Mesendoderm (in vitro differentiated cells): ENCODE data around the gene PCSK6.

Experiments
- DNase-seq: peaks from one replicate; pipeline ENCODE4 v3.0.0; 2013
- H2AK5ac ChIP-seq: 2 replicates; pipeline ENCODE4 v1.6.1; 2013; ENCODE audit warnings: low read length, inconsistent platforms
- H2BK120ac ChIP-seq: 2 replicates; pipeline ENCODE4 v1.6.1; 2013; ENCODE audit warnings: low read depth, mild to moderate bottlenecking, low read length, moderate library complexity, mixed read lengths
- H2BK15ac ChIP-seq: replicated peaks from 2 replicates; pipeline ENCODE4 v1.6.1; 2013; ENCODE audit warnings: low read depth, mild to moderate bottlenecking, moderate library complexity
- H2BK5ac ChIP-seq: 2 replicates; pipeline ENCODE4 v1.6.1; 2013; ENCODE audit warnings: low read length, inconsistent platforms
- H3K18ac ChIP-seq: 2 replicates; pipeline ENCODE4 v1.6.1; 2013; ENCODE audit warnings: mild to moderate bottlenecking, low read length, mixed read lengths
- H3K23ac ChIP-seq: one replicate; pipeline ENCODE4 v1.6.1; 2013; ENCODE audit warnings: low read length
- H3K27ac ChIP-seq: 2 replicates; pipeline ENCODE4 v1.5.1; 2013; ENCODE audit warnings: low read depth, mild to moderate bottlenecking, inconsistent platforms, low read length, moderate library complexity
- H3K27me3 ChIP-seq: 2 replicates; pipeline ENCODE4 v1.6.1; 2013; ENCODE audit warnings: low read length, control low read depth, mild to moderate bottlenecking, inconsistent platforms; ENCODE audit not compliant: insufficient read depth, poor library complexity
- H3K36me3 ChIP-seq: 2 replicates; pipeline ENCODE4 v1.6.1; 2013; ENCODE audit warnings: low read length, inconsistent platforms; ENCODE audit not compliant: control insufficient read depth, insufficient read depth
- H3K4ac ChIP-seq: one replicate; pipeline ENCODE4 v1.6.1; 2013; ENCODE audit warnings: low read depth, mild to moderate bottlenecking, low read length, moderate library complexity
- H3K4me1 ChIP-seq: 2 replicates; pipeline ENCODE4 v1.6.1; 2013; ENCODE audit warnings: low read depth, low read length, inconsistent platforms; ENCODE audit not compliant: control insufficient read depth
- H3K4me2 ChIP-seq: 2 replicates; pipeline ENCODE4 v1.6.1; 2013; ENCODE audit warnings: low read length
- H3K4me3 ChIP-seq: 2 replicates; pipeline ENCODE4 v1.5.1; 2013; ENCODE audit warnings: mild to moderate bottlenecking, low read length
- H3K56ac ChIP-seq: one replicate; pipeline ENCODE4 v1.6.1; 2013; ENCODE audit warnings: low read length
- H3K79me1 ChIP-seq: 2 replicates; pipeline ENCODE4 v1.6.1; 2013; ENCODE audit warnings: low read length, inconsistent platforms
- H3K79me2 ChIP-seq: 2 replicates; pipeline ENCODE4 v1.6.1; 2013; ENCODE audit warnings: mild to moderate bottlenecking, low read length; ENCODE audit not compliant: control insufficient read depth, insufficient read depth
- H3K9ac ChIP-seq: 2 replicates; pipeline ENCODE4 v1.6.1; 2013; ENCODE audit warnings: low read length, inconsistent platforms
- H4K5ac ChIP-seq: one replicate; pipeline ENCODE4 v1.6.1; 2013; ENCODE audit warnings: low read length
- H4K8ac ChIP-seq: one replicate; pipeline ENCODE4 v1.6.1; 2013; ENCODE audit warnings: low read depth, mild to moderate bottlenecking, control low read depth, low read length, moderate library complexity
- WGBS: extraction: QIAGEN DNeasy Blood & Tissue Kit; methylation state at CpG from one replicate; pipeline ENCODE4 v1.1.7; 2013; ENCODE audit warnings: low lambda C conversion rate, missing lambda C conversion rate; ENCODE audit not compliant: insufficient coverage; ENCODE audit errors: extremely low coverage; 5-methylcytosine and 5-hydroxymethylcytosine counted together

PCSK6 gene

DNA sequence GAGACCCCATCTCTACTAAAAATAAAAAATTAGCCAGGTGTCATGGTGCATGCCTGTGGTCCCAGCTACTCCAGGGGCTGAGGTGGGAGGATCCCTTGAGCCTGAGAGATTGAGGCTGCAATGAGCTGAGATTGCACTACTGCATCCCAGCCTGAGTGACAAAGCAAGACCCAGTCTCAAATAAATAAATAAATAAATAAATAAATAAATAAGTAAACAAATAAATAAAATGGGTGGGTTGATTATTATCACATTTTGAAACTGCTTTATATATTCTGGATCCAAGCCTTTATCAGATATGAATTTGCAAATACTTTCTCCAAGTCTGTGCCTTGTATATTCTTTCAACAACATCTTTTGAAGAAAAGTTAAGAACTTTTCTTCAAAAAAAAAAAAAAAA is 22.2 kb upstream of the PCSK6 start:
- no peak overlapping the region for H3K18ac ChIP-seq
- H2BK15ac ChIP-seq = no peak overlapping the region
- H3K4me3 ChIP-seq = no peak overlapping the region
- no peaks in the 10 kb centered on the region for H3K4me1 ChIP-seq
- H3K23ac ChIP-seq = no peak overlapping the region
- H2BK120ac ChIP-seq = no peak overlapping the region
- no peak overlapping the region for H4K8ac ChIP-seq
- no peaks in the 10 kb centered on the region for H3K79me1 ChIP-seq
- no peak for DNase-seq
- no peak overlapping the region for H3K9ac ChIP-seq
- H3K36me3 ChIP-seq = no peaks in the 10 kb centered on the region
- no peak overlapping the region for H4K5ac ChIP-seq
- H3K27me3 ChIP-seq = no peaks in the 10 kb centered on the region
- no peak overlapping the region for H3K4ac ChIP-seq
- H2AK5ac ChIP-seq = no peak overlapping the region
- H3K4me2 ChIP-seq = no peak overlapping the region
- H3K56ac ChIP-seq = no peak overlapping the region
- H3K79me2 ChIP-seq = no peaks in the 10 kb centered on the region
- H3K27ac ChIP-seq = no peak overlapping the region
- no peak overlapping the region for H2BK5ac ChIP-seq

DNA sequence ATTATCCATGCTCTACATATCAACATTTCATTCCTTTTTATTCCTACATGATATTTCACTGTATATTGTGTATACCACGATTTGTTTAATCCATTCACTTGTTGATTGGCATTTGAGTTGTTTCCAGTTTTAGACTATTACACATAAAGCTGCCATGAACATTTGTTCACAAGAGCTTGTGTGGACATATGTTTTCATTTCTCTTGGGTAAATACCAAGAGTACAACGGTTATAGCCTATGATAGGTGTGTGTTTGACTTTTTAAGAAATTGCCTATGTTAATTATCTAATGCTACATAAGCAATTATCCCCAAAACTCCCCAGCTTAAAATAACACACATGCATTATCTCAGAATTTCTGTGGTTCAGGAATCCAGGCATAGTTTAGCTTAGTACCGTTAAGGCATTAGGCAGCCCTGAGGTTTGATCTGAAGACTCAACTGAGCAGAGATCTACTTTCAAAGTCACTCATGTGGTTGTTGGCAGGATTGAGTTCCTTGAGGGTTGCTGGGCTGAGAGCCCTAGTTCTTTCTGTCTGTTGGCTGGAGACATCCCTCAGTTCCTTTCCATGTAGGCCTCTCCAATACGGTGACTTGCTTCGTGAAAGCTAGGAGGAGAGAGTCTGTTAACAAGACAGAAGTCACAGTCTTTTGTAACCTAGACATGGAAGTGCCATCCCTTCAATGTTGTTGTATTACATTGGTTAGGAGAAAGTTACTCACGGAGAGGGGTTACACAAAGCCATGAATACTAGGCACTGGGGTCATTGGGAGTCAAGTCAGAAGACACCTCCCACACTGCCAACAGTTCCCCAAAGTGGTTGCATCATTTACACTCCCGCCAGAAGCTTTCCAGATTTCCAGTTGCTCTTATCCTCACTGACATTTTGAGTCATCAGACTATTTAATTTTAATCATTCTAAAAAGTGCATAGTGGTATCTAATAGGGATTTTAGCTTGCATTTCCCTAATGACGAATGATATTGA is 21.0 kb upstream of the PCSK6 start:
- H3K36me3 ChIP-seq = no peaks in the 10 kb centered on the region
- WGBS = no CpG with 5 or more reads among the region's 8 CpGs
- H2BK120ac ChIP-seq = no peak overlapping the region
- no peak overlapping the region for H3K23ac ChIP-seq
- H3K79me1 ChIP-seq = no peaks in the 10 kb centered on the region
- H3K27me3 ChIP-seq = no peaks in the 10 kb centered on the region
- no peak overlapping the region for H3K27ac ChIP-seq
- no peak overlapping the region for H3K4me2 ChIP-seq
- H2BK15ac ChIP-seq = no peak overlapping the region
- no peaks in the 10 kb centered on the region for H3K79me2 ChIP-seq
- no peak overlapping the region for H3K4ac ChIP-seq
- no peak overlapping the region for H3K18ac ChIP-seq
- H2AK5ac ChIP-seq = no peak overlapping the region
- H3K9ac ChIP-seq = no peak overlapping the region
- H4K8ac ChIP-seq = no peak overlapping the region
- no peaks in the 10 kb centered on the region for H3K4me1 ChIP-seq
- no peak for DNase-seq
- no peak overlapping the region for H4K5ac ChIP-seq
- H3K4me3 ChIP-seq = no peak overlapping the region
- no peak overlapping the region for H2BK5ac ChIP-seq
- H3K56ac ChIP-seq = no peak overlapping the region

DNA sequence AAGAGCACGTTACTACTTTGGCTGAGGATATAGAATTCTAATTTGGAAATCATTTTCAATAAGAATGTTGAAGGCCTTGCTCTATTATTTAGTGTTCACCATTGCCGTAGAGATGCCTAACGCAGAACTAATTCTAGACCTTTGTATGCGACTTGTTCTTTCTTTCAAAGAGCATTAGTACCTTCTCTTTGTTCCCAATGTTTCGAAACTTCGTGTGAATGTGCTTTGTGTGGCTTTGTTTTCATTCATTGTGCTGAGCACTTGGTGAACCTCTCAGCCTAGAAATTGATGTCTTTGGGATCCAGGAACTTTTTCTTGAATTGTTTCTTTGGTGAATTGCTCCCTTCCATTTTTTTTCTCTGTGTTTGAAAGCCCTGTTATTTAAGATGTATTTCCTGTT is 19.8 kb upstream of the PCSK6 start:
- Histone ChIP-seq H4K8ac (no peak overlapping the region), H3K4me2 (no peak overlapping the region), H3K4ac (no peak overlapping the region), H3K79me2 (no peaks in the 10 kb centered on the region), H3K18ac (no peak overlapping the region), H2BK5ac (no peak overlapping the region), H3K4me3 (no peak overlapping the region), H3K36me3 (no peaks in the 10 kb centered on the region), H3K23ac (no peak overlapping the region), H3K9ac (no peak overlapping the region), H3K27ac (no peak overlapping the region), H3K27me3 (no peaks in the 10 kb centered on the region), H2BK15ac (no peak overlapping the region), H4K5ac (no peak overlapping the region), H3K79me1 (no peaks in the 10 kb centered on the region), H3K4me1 (no peaks in the 10 kb centered on the region), H2AK5ac (no peak overlapping the region), H3K56ac (no peak overlapping the region), H2BK120ac (no peak overlapping the region)
- no CpG with 5 or more reads among the region's 6 CpGs for WGBS
- no peak for DNase-seq

DNA sequence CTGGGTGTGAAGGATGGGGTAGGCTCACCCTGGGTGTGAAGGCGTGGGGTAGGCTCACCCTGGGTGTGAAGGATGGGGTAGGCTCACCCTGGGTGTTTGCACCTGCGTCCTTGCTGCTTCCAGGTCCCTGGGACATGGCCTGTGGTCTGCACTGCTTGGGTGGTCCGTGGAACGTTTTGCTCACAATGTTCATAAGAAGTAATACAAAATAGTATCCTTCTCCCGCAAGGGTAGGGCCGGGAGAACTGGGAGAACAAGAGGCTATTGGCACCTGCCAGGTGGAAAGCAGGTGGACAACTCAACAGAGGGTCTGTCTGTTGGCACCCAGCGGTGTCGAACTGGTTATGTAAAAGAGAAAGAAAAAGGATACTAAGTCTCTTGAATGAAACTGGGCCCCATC is 17.0 kb upstream of the PCSK6 start:
- DNase-seq = no peak
- Histone ChIP-seq H3K27me3 (no peaks in the 10 kb centered on the region), H3K4me1 (no peaks in the 10 kb centered on the region), H3K79me1 (no peaks in the 10 kb centered on the region), H2AK5ac (no peak overlapping the region), H2BK5ac (no peak overlapping the region), H3K18ac (no peak overlapping the region), H2BK120ac (no peak overlapping the region), H2BK15ac (no peak overlapping the region), H3K79me2 (no peaks in the 10 kb centered on the region), H3K36me3 (no peaks in the 10 kb centered on the region), H3K4me3 (no peak overlapping the region), H4K5ac (no peak overlapping the region), H3K4ac (no peak overlapping the region), H3K9ac (no peak overlapping the region), H3K23ac (no peak overlapping the region), H3K56ac (no peak overlapping the region), H4K8ac (no peak overlapping the region), H3K27ac (no peak overlapping the region), H3K4me2 (no peak overlapping the region)
- WGBS = no CpG with 5 or more reads among the region's 8 CpGs

DNA sequence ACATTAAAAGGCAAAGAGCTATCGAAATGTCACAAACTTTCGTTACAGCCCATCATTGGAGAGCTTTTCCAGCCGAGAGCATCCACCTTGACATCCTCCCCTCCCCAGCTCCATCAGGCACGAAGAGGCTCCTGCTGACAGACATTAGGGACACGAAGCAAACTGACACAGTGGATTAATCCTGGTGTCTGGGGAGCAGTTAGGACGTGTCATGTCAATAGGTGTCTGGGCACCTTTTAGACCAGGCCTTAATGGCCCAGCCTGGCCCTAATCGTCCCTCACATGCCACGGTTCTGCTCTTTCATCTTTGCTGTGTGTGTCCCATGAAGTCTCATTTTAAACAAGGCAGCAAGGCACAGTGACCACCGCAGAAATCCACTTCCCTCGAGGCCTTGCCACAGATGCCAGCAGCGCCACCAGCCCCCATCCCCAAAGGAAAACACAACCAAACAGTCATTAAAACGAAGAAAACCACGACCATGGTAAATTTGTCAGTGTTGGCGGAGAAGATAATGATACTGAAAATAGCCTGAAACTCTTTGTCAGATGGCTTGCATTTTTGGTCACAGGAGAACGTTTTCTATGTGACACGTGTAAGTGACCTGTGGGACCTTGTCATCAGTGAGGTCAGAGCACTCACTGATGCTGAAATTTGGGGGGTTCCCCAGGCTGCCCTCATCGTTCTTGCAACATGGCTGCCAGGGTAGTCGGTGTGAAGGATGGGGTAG is 16.3 kb upstream of the PCSK6 start:
- Histone ChIP-seq H3K4me1 (no peaks in the 10 kb centered on the region), H2BK15ac (no peak overlapping the region), H4K5ac (no peak overlapping the region), H3K27me3 (no peaks in the 10 kb centered on the region), H2BK120ac (no peak overlapping the region), H2BK5ac (no peak overlapping the region), H3K9ac (no peak overlapping the region), H3K79me1 (no peaks in the 10 kb centered on the region), H2AK5ac (no peak overlapping the region), H3K56ac (no peak overlapping the region), H3K4ac (no peak overlapping the region), H3K4me2 (no peak overlapping the region), H3K4me3 (no peak overlapping the region), H3K36me3 (no peaks in the 10 kb centered on the region), H3K23ac (no peak overlapping the region), H3K18ac (no peak overlapping the region), H3K27ac (no peak overlapping the region), H4K8ac (no peak overlapping the region), H3K79me2 (no peaks in the 10 kb centered on the region)
- DNase-seq = no peak
- no CpG with 5 or more reads among the region's 18 CpGs for WGBS
